Activated naive CD4-positive, alpha-beta T cell treated with anti-CD3 and anti-CD28 coated beads for 36 hours (primary cell): Measurements from ENCODE around the gene COX19. TPM values are rescaled to one million over a fixed set of nuclear protein-coding genes. Genes with fewer than 3 reads are reported as not detected.
A peak's percentile ranks its signal among the peaks of the same experiment; 100 is the strongest.

ENCODE experiments used
- CTCF ChIA-PET: fragments of 350-600 bp; sonication (Branson Sonifier 250); formaldehyde crosslinking; loops from one replicate; lab custom pipeline; 2021; ENCODE audit warnings: antibody characterized with exemption; lab: Charles Lee
- DNase-seq: peaks from one replicate; pipeline ENCODE4 v3.0.0-alpha.2; 2020
- H3K27ac Mint-ChIP-seq: one replicate; pipeline ENCODE4 v1.8.0; 2021; ENCODE audit warnings: mild to moderate bottlenecking, mixed read lengths
- H3K27me3 Mint-ChIP-seq: one replicate; pipeline ENCODE4 v1.8.0; 2021; ENCODE audit warnings: low read depth, mixed read lengths
- H3K36me3 Mint-ChIP-seq: one replicate; pipeline ENCODE4 v1.8.0; 2021; ENCODE audit warnings: low read depth, mixed read lengths
- H3K4me1 Mint-ChIP-seq: one replicate; pipeline ENCODE4 v1.8.0; 2021; ENCODE audit warnings: low read depth, mixed read lengths
- H3K4me3 Mint-ChIP-seq: one replicate; pipeline ENCODE4 v1.8.0; 2021; ENCODE audit warnings: mild to moderate bottlenecking, moderate library complexity, mixed read lengths
- H3K9me3 Mint-ChIP-seq: one replicate; pipeline ENCODE4 v1.8.0; 2021; ENCODE audit warnings: mixed read lengths
- intact Hi-C: fragments of 100-400 bp; cut with micrococcal nuclease; formaldehyde crosslinking; loops from one replicate; pipeline ENCODE4 v1.15.1; 2023
- total RNA-seq, 2 experiments: library from RNA; stranded (reverse); gene quantifications; one replicate each; pipeline ENCODE4 v1.2.3, GENCODE V29; 2021

COX19 gene
- 10 to 100 TPM; 12.6 to 15.2 TPM for total RNA-seq

GRCh38 chr7:974820-975681, at the start of gene COX19:
TSS of gene COX19 (minus strand) at chr7:975549. CDS start at chr7:975509, 40 bp downstream.
- peaks cover 33% of the 10 kb centered on the region for H3K4me1 Mint-ChIP-seq
- H3K4me3 Mint-ChIP-seq, result peak within 1 kb of the TSS; percentile 92
- CTCF ChIA-PET, result interaction anchor here (1.0 to 6.2 kb wide), 5 partner anchors 19 to 191 kb away, joined by 3 to 38 read pairs (median 4); no protein-coding TSS in a partner anchor
- DNase-seq, result peak; percentile 91
- intact Hi-C loops, result loop anchor here (1.0 to 2.0 kb wide), 6 partner anchors 34 to 163 kb away; partner anchors contain the start of genes GET4 and GPR146
- H3K27ac Mint-ChIP-seq, result peak within 1 kb of the TSS; percentile 91
- peaks cover 18% of the 10 kb centered on the region for H3K36me3 Mint-ChIP-seq
- no peaks in the 10 kb centered on the region for H3K27me3 Mint-ChIP-seq
- no peaks in the 10 kb centered on the region for H3K9me3 Mint-ChIP-seq

DNA sequence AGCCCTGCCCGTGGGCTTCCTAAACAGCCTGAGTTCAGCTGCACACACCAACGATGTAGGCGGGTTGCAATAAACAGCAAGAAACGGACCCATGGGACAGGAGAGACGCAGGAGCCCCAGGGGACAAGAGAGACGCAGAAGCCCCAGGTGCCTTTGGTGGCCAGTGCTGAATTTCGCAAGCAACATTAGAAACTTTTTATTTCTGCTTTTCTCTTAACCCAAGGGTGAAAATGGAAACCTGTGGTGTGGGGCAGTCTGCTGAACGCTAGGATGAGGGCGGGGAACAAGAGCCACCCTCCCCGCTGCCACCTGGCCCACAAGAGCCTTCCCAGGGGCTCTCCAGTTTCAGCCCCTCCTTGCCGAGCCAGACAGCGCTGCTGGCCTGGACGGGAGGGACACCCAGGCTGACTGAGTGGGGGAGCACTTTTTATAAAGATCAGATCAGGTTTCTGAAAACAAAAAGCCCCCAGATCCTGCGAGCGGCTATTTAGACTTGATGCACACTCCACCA, 49.0 kb upstream of the COX19 start:
- H3K27ac Mint-ChIP-seq, result no peak overlapping the region
- CTCF ChIA-PET, result no interaction called here
- peaks cover 15% of the 10 kb centered on the region for H3K36me3 Mint-ChIP-seq
- H3K4me3 Mint-ChIP-seq, result no peak overlapping the region
- DNase-seq, result no peak
- no peaks in the 10 kb centered on the region for H3K27me3 Mint-ChIP-seq
- peaks cover 15% of the 10 kb centered on the region for H3K4me1 Mint-ChIP-seq
- intact Hi-C loops, result no loop called here
- H3K9me3 Mint-ChIP-seq, result peaks cover 6% of the 10 kb centered on the region

- Mint-ChIP-seq H3K9me3 (peaks cover 6% of the 10 kb centered on the region), H3K27me3 (no peaks in the 10 kb centered on the region), H3K36me3 (peaks cover 19% of the 10 kb centered on the region), H3K4me3 (no peak overlapping the region), H3K4me1 (peaks cover 15% of the 10 kb centered on the region), H3K27ac (no peak overlapping the region)
- CTCF ChIA-PET, result interaction anchor here (0.7 kb wide), 1 partner anchor 63 kb away, joined by 3 read pairs; no protein-coding TSS in a partner anchor
- intact Hi-C loops, result no loop called here
- no peak for DNase-seq
Measured at GRCh38 chr7:1022801-1023465, 47.6 kb upstream of the COX19 start.

DNA sequence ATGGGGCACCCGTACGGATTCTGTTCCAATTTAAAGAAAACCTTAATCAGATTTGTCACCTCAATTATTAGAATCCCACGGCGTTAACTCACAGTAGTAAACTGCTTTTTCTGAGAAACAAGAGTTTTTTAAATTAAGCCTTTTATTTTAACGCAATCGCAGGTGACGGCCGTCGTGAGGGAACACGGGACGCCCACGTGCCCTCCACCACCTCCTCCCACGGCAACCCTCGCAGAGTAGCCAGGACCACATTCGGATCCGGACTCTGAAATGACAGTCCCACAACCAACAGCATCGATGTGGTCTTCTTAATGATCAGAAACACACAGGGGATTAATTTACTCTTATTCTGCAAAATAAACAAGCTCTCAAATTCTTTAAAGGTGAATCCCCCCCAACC, 47.0 kb upstream of the COX19 start:
- Mint-ChIP-seq H3K4me3 (no peak overlapping the region), H3K27me3 (no peaks in the 10 kb centered on the region), H3K9me3 (peaks cover 6% of the 10 kb centered on the region), H3K4me1 (peaks cover 15% of the 10 kb centered on the region), H3K27ac (no peak overlapping the region), H3K36me3 (peaks cover 19% of the 10 kb centered on the region)
- DNase-seq, result no peak
- intact Hi-C loops, result no loop called here
- CTCF ChIA-PET, result interaction anchor here (0.7 kb wide), 1 partner anchor 64 kb away, joined by 3 read pairs; no protein-coding TSS in a partner anchor

- no peaks in the 10 kb centered on the region for H3K27me3 Mint-ChIP-seq
- peaks cover 19% of the 10 kb centered on the region for H3K36me3 Mint-ChIP-seq
- CTCF ChIA-PET, result interaction anchor here (0.7 kb wide), 1 partner anchor 64 kb away, joined by 3 read pairs; no protein-coding TSS in a partner anchor
- intact Hi-C loops, result no loop called here
- no peak for DNase-seq
- H3K9me3 Mint-ChIP-seq, result peaks cover 6% of the 10 kb centered on the region
- peaks cover 13% of the 10 kb centered on the region for H3K4me1 Mint-ChIP-seq
- H3K27ac Mint-ChIP-seq, result no peak overlapping the region
- no peak overlapping the region for H3K4me3 Mint-ChIP-seq
Measured at GRCh38 chr7:1021931-1022330, 46.6 kb upstream of the COX19 start.

GRCh38 chr7:1021366-1021765, 46.0 kb upstream of the COX19 start:
- CTCF ChIA-PET, result no interaction called here
- DNase-seq, result no peak
- peaks cover 11% of the 10 kb centered on the region for H3K4me1 Mint-ChIP-seq
- no peak overlapping the region for H3K27ac Mint-ChIP-seq
- intact Hi-C loops, result no loop called here
- H3K9me3 Mint-ChIP-seq, result peaks cover 6% of the 10 kb centered on the region
- peaks cover 19% of the 10 kb centered on the region for H3K36me3 Mint-ChIP-seq
- H3K27me3 Mint-ChIP-seq, result no peaks in the 10 kb centered on the region
- H3K4me3 Mint-ChIP-seq, result no peak overlapping the region

DNA sequence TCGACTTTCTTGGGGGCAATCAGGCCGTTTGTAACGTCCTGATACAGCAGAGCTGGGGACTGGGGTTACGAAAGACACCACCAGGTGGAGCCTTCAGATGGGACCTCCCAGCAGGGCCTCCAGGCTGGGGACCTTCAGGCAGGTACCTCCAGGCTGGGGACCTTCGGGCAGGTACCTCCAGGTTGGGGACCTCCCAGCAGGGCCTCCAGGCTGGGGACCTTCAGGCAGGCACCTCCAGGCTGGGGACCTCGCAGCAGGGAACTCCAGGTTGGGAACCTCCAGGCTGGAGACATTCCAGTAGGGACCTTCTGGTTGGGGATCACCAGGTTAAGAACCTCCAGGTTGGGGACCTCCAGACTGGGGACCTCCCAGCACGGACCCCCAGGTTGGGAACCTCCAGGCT, 45.5 kb upstream of the COX19 start:
- CTCF ChIA-PET, result interaction anchor here (1.0 kb wide), 1 partner anchor 28 kb away, joined by 4 read pairs; no protein-coding TSS in a partner anchor
- Mint-ChIP-seq H3K27me3 (no peaks in the 10 kb centered on the region), H3K4me1 (peaks cover 8% of the 10 kb centered on the region), H3K36me3 (peaks cover 19% of the 10 kb centered on the region), H3K27ac (no peak overlapping the region), H3K4me3 (no peak overlapping the region), H3K9me3 (peaks cover 6% of the 10 kb centered on the region)
- intact Hi-C loops, result loop anchor here (1.0 kb wide), 1 partner anchor 44 kb away; no protein-coding TSS in a partner anchor
- no peak for DNase-seq

DNA sequence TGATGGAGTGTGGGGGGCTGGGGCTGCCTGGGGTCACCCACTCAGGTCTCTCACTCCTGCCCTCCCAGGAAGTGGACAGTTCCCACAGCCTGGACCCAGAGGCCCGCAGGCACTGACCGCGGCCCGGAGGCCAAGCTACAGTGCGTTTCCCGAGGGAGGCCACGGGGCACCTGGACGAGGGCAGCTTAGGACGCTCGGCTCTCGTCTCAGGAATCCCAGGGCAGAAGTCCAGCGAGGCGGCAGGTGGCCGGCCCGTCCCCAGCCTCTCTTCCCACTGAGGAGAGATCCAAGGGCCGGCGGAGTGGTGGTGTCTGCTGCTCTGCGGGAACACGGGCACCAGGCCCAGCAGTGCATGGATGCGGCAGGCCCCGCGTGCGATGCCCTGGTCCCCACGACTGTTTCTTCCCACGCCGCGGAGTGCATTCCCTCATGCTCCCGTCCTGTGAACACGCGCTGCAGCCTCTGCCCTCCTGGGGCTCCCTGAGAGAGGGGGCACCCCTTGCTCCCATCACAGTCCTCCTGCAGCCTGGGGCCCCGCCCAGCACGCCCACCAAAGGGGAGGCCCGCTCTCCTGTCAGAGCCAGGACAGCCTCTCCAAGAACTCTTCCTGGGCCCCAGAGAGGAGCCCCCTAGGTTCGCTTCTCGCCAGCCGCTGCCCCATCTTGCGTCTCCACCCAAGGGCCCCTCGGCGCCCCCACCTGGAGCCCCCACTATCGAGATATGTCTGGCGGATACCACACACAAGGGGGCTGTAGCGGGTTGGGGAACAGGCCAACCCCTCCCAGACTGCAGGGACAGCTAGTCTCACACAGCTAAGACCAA, 44.7 kb upstream of the COX19 start:
- CTCF ChIA-PET, result interaction anchor here (1.0 to 1.2 kb wide), 2 partner anchors 27 to 45 kb away, joined by 4 to 5 read pairs; no protein-coding TSS in a partner anchor
- H3K4me3 Mint-ChIP-seq, result no peak overlapping the region
- peaks cover 6% of the 10 kb centered on the region for H3K9me3 Mint-ChIP-seq
- intact Hi-C loops, result loop anchor here (1.0 kb wide), 1 partner anchor 45 kb away; no protein-coding TSS in a partner anchor
- H3K27ac Mint-ChIP-seq, result no peak overlapping the region
- peaks cover 8% of the 10 kb centered on the region for H3K4me1 Mint-ChIP-seq
- no peaks in the 10 kb centered on the region for H3K27me3 Mint-ChIP-seq
- DNase-seq, result no peak
- H3K36me3 Mint-ChIP-seq, result peaks cover 19% of the 10 kb centered on the region

- CTCF ChIA-PET, result interaction anchor here (0.5 to 1.2 kb wide), 2 partner anchors 14 to 46 kb away, joined by 4 to 5 read pairs; no protein-coding TSS in a partner anchor
- intact Hi-C loops, result no loop called here
- H3K9me3 Mint-ChIP-seq, result peaks cover 6% of the 10 kb centered on the region
- no peak overlapping the region for H3K4me3 Mint-ChIP-seq
- DNase-seq, result no peak
- H3K36me3 Mint-ChIP-seq, result peaks cover 19% of the 10 kb centered on the region
- no peaks in the 10 kb centered on the region for H3K27me3 Mint-ChIP-seq
- no peak overlapping the region for H3K27ac Mint-ChIP-seq
- H3K4me1 Mint-ChIP-seq, result peaks cover 8% of the 10 kb centered on the region
Measured at GRCh38 chr7:1019255-1019785, 44.0 kb upstream of the COX19 start.

GRCh38 chr7:1018334-1018695, 43.0 kb upstream of the COX19 start:
- Mint-ChIP-seq H3K36me3 (peaks cover 16% of the 10 kb centered on the region), H3K27me3 (no peaks in the 10 kb centered on the region), H3K4me1 (peaks cover 11% of the 10 kb centered on the region), H3K4me3 (no peak overlapping the region), H3K9me3 (peaks cover 6% of the 10 kb centered on the region), H3K27ac (peak overlapping the region; percentile 59)
- DNase-seq, result no peak
- intact Hi-C loops, result no loop called here
- CTCF ChIA-PET, result interaction anchor here (1.2 kb wide), 1 partner anchor 47 kb away, joined by 5 read pairs; no protein-coding TSS in a partner anchor

- CTCF ChIA-PET, result no interaction called here
- Mint-ChIP-seq H3K9me3 (peaks cover 6% of the 10 kb centered on the region), H3K4me1 (peaks cover 11% of the 10 kb centered on the region), H3K4me3 (no peak overlapping the region), H3K27ac (peak overlapping the region; percentile 59), H3K27me3 (no peaks in the 10 kb centered on the region), H3K36me3 (peaks cover 15% of the 10 kb centered on the region)
- DNase-seq, result no peak
- intact Hi-C loops, result no loop called here
Measured at GRCh38 chr7:1017586-1018333, 42.4 kb upstream of the COX19 start.
